Left hindlimb (tissue), 1 donor: ENCODE results near the gene NSMCE4A.
"Not testable (repeated sequence)": the region's sequence is repeated elsewhere in the genome, so short reads cannot be mapped to it uniquely, and the experiment has no call there.

Experiments
- DNase-seq: peaks from one replicate; pipeline ENCODE4 v3.0.0-alpha.2; 2018

NSMCE4A gene

DNA sequence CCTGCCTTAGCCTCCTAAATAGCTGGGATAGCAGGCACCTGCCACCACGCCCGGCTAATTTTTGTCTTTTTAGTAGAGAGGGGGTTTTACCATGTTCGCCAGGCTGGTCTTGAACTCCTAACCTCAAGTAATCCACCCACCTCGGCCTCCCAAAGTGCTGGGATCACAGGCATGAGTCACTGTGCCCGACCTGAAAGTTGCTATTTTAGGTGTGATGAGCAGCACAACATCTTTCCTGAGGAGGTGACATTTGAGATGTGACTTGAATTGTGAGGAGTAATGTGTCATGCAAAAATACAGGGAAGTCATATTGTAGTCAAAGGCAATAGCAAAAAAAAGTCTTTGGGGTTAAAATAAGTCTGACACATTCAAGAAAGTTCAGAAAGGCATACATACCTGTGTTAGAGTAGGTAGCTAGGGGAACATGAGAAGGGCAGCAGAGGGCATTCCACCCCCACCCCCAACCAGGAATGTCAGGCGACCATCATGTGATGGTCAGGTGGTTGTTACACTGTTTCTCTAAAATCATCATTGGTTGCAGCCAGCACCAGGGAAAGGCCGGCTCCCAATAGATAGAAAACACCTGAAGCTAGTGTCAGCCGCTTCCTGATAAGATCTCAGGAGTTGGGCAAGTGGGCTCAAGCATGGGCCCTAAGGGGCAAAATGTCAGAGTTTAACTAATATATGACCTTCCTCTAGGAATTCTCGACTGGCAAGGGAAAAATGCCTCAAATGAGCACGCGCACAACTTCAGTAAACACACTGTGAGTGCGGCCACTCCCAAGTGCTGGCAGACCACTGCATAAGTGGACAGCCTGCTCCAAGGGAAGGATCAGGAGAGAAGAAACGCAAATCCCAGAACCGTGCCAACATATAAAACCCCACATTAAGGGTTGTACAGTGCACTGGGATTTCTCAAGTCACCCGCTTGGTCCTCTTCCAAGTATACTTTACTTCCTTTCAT is 13.6 kb upstream of the NSMCE4A start, which contains the start of gene TACC2:
Gene TACC2 (plus strand): TSS at position 803 of the 964 bp plus-strand sequence. CDS start 32,819 bp downstream, outside the sequence.
- DNase-seq: no peak

GRCh38 chr10:121984463-121984862 is 9.4 kb upstream of the NSMCE4A start:
- no peak for DNase-seq

GRCh38 chr10:121983852-121984251 is 8.8 kb upstream of the NSMCE4A start:
- DNase-seq: no peak

DNA sequence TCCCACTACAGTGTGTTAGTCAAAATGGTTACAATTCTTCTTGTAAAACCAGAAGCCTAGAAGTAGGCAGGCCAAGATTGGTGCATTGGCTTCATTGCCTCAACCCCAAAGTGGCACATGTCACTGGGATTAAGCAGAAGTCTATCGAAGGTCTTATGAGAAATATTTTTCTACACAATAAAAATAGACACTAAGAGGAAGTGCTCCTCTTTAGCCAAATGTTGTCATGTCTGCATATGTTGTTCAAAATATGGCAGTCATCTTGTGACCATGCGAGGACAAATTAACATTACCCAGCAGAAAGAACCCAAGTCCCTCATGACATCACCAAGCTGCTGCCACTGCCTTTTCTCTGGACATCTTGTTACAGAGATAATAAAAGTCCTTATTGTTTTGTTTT is 6.3 kb upstream of the NSMCE4A start:
- no peak for DNase-seq

GRCh38 chr10:121978511-121978910 is 3.5 kb upstream of the NSMCE4A start:
- no peak for DNase-seq

DNA sequence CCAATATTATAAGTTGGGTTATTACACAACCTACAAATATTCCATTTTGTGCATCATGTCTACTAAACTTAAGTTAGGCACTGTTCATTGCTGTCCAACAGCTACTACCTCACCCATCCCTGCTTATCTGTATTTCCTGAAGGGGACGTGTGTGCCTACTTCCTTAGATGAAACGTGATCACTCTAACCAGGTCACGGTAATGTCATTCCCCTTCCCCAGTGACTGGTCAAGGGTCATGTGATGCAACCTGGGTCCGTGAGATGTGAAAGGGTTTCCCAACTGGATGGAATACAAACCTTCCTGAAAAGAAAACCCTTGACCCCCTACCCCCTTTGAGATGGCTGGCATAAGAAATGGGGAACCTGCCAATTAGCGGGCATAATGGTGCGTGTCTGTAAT is 1.6 kb upstream of the NSMCE4A start:
- no peak for DNase-seq

DNA sequence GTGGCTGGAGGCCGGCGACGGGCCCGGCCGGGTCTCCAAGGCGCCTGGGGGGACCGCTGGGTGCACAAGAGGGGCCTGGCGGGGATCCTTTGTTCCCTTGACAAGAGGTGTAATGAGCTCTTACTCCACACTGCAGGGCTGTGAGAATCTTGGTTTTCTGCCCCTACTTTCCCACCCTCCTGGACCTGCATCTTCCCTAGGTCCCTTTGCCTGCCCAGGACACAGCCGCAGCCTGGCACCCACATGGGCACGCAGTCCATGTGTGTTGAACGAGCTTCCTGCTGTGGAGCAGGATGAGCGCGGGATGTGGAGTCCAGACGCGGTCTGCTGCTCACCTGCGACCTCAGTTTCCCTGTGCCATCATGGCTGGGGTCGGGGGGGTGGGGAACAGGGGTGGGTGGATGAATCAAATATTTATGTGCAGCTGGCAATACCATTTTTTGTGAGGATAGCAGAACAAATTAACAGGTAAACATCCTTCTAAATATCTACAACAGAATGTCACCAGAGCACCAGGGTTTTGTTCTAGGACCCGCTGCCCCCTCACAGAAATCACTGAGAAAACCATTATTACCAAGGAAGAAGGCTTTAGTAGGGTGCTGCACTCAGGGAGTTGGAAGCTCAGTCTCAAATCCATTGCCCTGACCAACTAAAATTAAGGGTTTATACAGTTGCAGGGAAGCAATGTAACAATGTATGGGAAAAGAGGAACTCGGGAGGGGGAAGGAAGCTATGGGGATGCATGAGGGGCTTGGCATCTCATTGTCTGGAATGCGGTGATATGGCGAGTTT is 474 bp upstream of the NSMCE4A start:
- no peak for DNase-seq

- DNase-seq: no peak
Measured at GRCh38 chr10:121974019-121974534, 940 bp downstream of the NSMCE4A start.

GRCh38 chr10:121969086-121969485 is 5.9 kb downstream of the NSMCE4A start:
- not testable (repeated sequence) for DNase-seq

- DNase-seq: no peak
Measured at GRCh38 chr10:121965996-121966395, 9.0 kb downstream of the NSMCE4A start.

GRCh38 chr10:121961456-121961855 is 13.6 kb downstream of the NSMCE4A start:
- no peak for DNase-seq

DNA sequence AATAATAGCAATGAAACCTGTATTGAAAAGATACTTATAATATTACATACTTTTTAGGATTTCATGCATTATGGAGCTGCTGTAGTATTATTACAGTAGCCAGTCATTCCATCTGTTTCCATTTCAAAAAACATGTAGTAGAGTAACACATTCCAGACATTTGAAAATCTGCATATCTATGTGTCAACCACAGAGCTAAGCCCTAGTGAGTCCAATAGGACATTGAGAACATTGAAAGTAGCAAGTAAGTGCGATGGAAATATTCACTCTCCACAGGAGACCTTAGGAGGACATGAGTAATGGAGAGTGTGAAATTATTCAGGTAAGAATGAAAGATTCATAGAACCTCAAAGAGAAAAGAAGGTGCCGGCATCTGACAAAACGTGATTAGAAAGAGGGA is 15.3 kb downstream of the NSMCE4A start:
- DNase-seq: no peak

DNA sequence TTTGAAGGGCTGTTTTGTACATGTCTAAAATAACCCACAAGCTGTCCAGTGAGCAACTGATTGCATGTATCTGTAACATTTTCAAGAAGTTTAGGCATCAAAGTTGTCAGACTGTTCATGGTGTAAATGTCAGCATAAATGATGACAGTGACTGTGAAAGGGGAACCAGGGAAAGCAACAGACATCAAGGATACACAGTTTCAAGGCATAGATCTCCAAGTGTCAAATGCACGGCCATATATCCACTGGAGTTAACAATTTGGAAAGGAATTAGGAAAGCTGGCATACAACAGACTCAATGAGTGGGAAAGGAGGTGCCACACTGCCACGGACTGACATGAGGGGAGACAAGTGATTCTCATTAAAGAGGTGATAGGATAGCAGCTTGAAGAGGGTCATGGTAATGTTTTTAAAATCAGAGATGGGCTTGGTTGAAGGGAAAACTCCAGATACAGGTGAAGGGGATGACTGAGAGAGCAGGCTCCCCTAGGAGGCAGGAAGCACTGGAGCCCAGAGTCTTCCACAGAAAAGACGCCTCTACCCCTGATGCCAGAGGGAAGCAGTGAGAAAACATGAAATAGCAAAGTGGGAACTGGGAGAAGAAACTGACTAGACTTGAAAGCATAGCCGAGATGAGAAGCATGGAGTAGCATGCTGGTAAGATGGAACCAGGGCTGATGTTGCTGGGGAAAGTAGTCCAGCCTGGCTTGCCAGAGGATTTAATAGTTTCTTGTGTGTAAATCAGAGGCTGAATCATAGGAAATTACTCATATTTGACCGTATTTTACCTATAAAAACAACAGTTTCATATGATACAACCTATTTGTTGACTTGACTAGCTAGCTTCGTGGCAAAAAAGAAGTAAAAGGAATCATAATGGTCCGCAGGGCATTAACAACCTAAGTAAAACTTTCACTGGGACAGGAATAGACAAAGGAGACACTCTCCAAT is 18.6 kb downstream of the NSMCE4A start:
- DNase-seq: no peak

GRCh38 chr10:121952226-121952625 is 22.8 kb downstream of the NSMCE4A start:
- no peak for DNase-seq

- DNase-seq: no peak
Measured at GRCh38 chr10:121949451-121949850, 25.6 kb downstream of the NSMCE4A start.

GRCh38 chr10:121949049-121949448 is 26.0 kb downstream of the NSMCE4A start:
- no peak for DNase-seq

GRCh38 chr10:121947343-121948330 is 27.4 kb downstream of the NSMCE4A start:
- DNase-seq: no peak

- DNase-seq: peak; percentile 46
Measured at GRCh38 chr10:121942749-121943416, 32.1 kb downstream of the NSMCE4A start.

DNA sequence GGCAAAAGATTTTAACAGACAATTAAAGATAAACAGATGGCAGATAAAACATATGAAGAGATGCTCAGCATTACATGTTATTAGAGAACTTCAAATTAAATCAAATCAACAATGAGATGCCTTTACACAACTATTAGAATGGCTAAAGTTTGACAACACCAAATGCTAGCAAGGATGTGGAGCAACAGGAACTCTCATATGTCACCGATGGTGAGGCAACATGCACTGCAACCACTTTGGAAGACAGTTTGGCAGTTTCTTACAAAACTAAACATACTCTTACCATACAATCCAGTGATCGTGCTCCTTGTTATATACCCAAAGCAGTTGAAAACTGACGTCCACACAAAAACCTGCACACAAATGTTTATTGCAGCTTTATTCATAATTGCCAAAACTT is 33.5 kb downstream of the NSMCE4A start:
- no peak for DNase-seq

DNA sequence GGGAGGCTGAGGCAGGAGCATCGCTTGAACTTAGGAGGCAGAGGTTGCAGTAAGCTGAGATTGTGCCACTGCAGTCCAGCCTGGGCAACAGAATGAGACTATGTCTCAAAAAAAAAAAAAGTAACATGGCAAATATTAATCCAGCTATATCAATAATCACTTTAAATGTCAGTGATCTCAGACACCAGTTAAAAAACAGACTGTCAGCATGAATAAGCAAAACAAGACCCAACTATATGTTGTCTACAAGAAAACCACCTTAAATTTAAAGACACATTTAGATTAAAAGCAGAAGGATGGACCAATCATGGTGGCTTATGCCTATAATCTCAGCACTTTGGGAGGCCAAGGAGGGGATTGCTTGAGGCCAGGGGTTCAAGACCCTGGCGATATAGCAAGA is 38.7 kb downstream of the NSMCE4A start:
- no peak for DNase-seq
